GM19193 (cell line): ENCODE measurements around the gene MEAF6.

Experiments used
- POLR2A ChIP-seq: IDR thresholded peaks from 4 replicates; pipeline ENCODE4 v1.6.1; 2011; ENCODE audit not compliant: insufficient read depth, insufficient read length; ENCODE audit errors: extremely low read depth

The MEAF6 gene

GRCh38 chr1:37478451-37478881 is 36.1 kb downstream of the MEAF6 start:
- no peak for TF ChIP-seq POLR2A

GRCh38 chr1:37477946-37478345 is 36.6 kb downstream of the MEAF6 start:
- TF ChIP-seq POLR2A: peak; percentile 8

- peak; percentile 81 for TF ChIP-seq POLR2A
These were observed 37.2 kb downstream of the MEAF6 start for GRCh38 chr1:37477198-37477931.

- TF ChIP-seq POLR2A: no peak
These were observed 37.9 kb downstream of the MEAF6 start for GRCh38 chr1:37476460-37477197.

GRCh38 chr1:37476087-37476452 is 38.5 kb downstream of the MEAF6 start:
- no peak for TF ChIP-seq POLR2A

GRCh38 chr1:37475380-37476086 is 39.0 kb downstream of the MEAF6 start:
- no peak for TF ChIP-seq POLR2A

GRCh38 chr1:37474697-37475379 is 39.7 kb downstream of the MEAF6 start:
- TF ChIP-seq POLR2A: no peak

- TF ChIP-seq POLR2A: peak; percentile 99
These were observed 40.4 kb downstream of the MEAF6 start, which contains the start of gene ZC3H12A for GRCh38 chr1:37474046-37474696. Gene ZC3H12A (plus strand): TSS chr1:37474580. CDS start chr1:37475497, 917 bp downstream.

- no peak for TF ChIP-seq POLR2A
These were observed 41.0 kb downstream of the MEAF6 start for GRCh38 chr1:37473431-37474045.

GRCh38 chr1:37472994-37473393 is 41.6 kb downstream of the MEAF6 start:
- no peak for TF ChIP-seq POLR2A

GRCh38 chr1:37472281-37472680 is 42.3 kb downstream of the MEAF6 start:
- no peak for TF ChIP-seq POLR2A

GRCh38 chr1:37471345-37472231 is 43.0 kb downstream of the MEAF6 start:
- TF ChIP-seq POLR2A: no peak

GRCh38 chr1:37469386-37469785 is 45.2 kb downstream of the MEAF6 start:
- no peak for TF ChIP-seq POLR2A
